SK-N-SH (cell line): Measurements from ENCODE around the gene INPP5B. TPM values are rescaled to one million over a fixed set of nuclear protein-coding genes. Genes with fewer than 3 reads are reported as not detected.

Source experiments
- CTCF ChIA-PET: fragments of 300-600, 350-600 bp; formaldehyde crosslinking; extraction: SDS; loops from one replicate; lab custom pipeline; 2021; lab: Yijun Ruan, JAX
- POLR2A ChIA-PET: fragments of 350-600 bp; sonication (Branson Sonifier 250); formaldehyde crosslinking; extraction: SDS; loops from one replicate; lab custom pipeline; 2020; ENCODE audit warnings: antibody characterized with exemption, inconsistent platforms; lab: Yijun Ruan, JAX
- DNase-seq: peaks from one replicate; pipeline ENCODE4 v3.0.0; 2012
- H2AFZ ChIP-seq: fragments of 200-600 bp; sonication (generic); 2 replicates; pipeline ENCODE4 v1.8.1; 2016; ENCODE audit warnings: antibody characterized with exemption, mild to moderate bottlenecking, low read depth
- H3F3A ChIP-seq: fragments of 200-600 bp; sonication (generic); replicated peaks from 2 replicates; pipeline ENCODE3; 2016; ENCODE audit warnings: antibody characterized with exemption, mild to moderate bottlenecking; ENCODE audit not compliant: insufficient read depth
- H3K27ac ChIP-seq, 2 experiments: fragments of 200-500 bp in 1 of 2; fragments of 200-600 bp in 1 of 2; sonication (Bioruptor generic) in 1 of 2; sonication (generic), shearing (Covaris generic) in 1 of 2; 2 replicates each; pipeline versions ENCODE4 v1.5.1 to v1.6.1; 2014 to 2016; ENCODE audit warnings: low read depth in 2 of 2, inconsistent platforms in 1 of 2, low read length in 1 of 2, mild to moderate bottlenecking in 1 of 2, mixed read lengths in 1 of 2
- H3K27me3 ChIP-seq: fragments of 200-600 bp; sonication (generic), shearing (Covaris generic); 2 replicates; pipeline ENCODE4 v1.6.1; 2016; ENCODE audit warnings: mixed run types; ENCODE audit not compliant: insufficient read depth
- H3K36me3 ChIP-seq, 2 experiments: fragments of 200-500 bp in 1 of 2; fragments of 200-600 bp in 1 of 2; sonication (Bioruptor generic) in 1 of 2; sonication (generic) in 1 of 2; replicated peaks in 1 of 2; 2 replicates each; pipeline versions ENCODE3 to v1.5.1; 2014 to 2016; ENCODE audit warnings: low read length in 1 of 2, mild to moderate bottlenecking in 1 of 2; ENCODE audit not compliant: insufficient read depth in 2 of 2, control insufficient read depth in 1 of 2
- H3K4me1 ChIP-seq, 2 experiments: fragments of 200-500 bp in 1 of 2; fragments of 200-600 bp in 1 of 2; sonication (Bioruptor generic) in 1 of 2; sonication (generic), shearing (Covaris generic) in 1 of 2; 2 replicates each; pipeline versions ENCODE4 v1.5.1 to v1.6.1; 2014 to 2016; ENCODE audit warnings: low read depth in 1 of 2, low read length in 1 of 2, mixed run types in 1 of 2; ENCODE audit not compliant: insufficient read depth in 2 of 2, control insufficient read depth in 1 of 2
- H3K4me2 ChIP-seq: fragments of 200-600 bp; sonication (generic), shearing (Covaris generic); 2 replicates; pipeline ENCODE4 v1.6.1; 2017; ENCODE audit warnings: mixed run types
- H3K4me3 ChIP-seq, 2 experiments: fragments of 200-500 bp in 1 of 2; fragments of 200-600 bp in 1 of 2; sonication (Bioruptor generic) in 1 of 2; sonication (generic), shearing (Covaris generic) in 1 of 2; 2 replicates each; pipeline versions ENCODE4 v1.5.1 to v1.8.1; 2014 to 2016; ENCODE audit warnings: low read depth in 2 of 2, inconsistent platforms in 1 of 2, low read length in 1 of 2, mild to moderate bottlenecking in 1 of 2, mixed read lengths in 1 of 2, moderate library complexity in 1 of 2
- H3K79me2 ChIP-seq: fragments of 200-600 bp; sonication (generic); 2 replicates; pipeline ENCODE4 v1.8.1; 2017; ENCODE audit warnings: mild to moderate bottlenecking; ENCODE audit not compliant: insufficient read depth
- H3K9ac ChIP-seq: fragments of 200-600 bp; sonication (generic); 2 replicates; pipeline ENCODE4 v1.6.1; 2017; ENCODE audit warnings: mixed run types
- H3K9me2 ChIP-seq: fragments of 200-600 bp; sonication (generic); 2 replicates; pipeline ENCODE4 v1.6.1; 2017; ENCODE audit warnings: mixed run types
- H3K9me3 ChIP-seq: fragments of 200-600 bp; sonication (generic); 2 replicates; pipeline ENCODE4 v1.6.1; 2017; ENCODE audit warnings: mixed run types, mild to moderate bottlenecking, moderate library complexity
- H4K20me1 ChIP-seq: fragments of 200-600 bp; sonication (generic); 2 replicates; pipeline ENCODE4 v1.6.1; 2017; ENCODE audit warnings: mild to moderate bottlenecking, mixed run types; ENCODE audit not compliant: insufficient read depth
- EP300 ChIP-seq, 2 experiments: IDR thresholded peaks; 2 replicates each; pipeline versions ENCODE4 v1.4.0 to v1.6.1; 2012; ENCODE audit warnings: borderline replicate concordance in 1 of 2, low read depth in 1 of 2, low read length in 1 of 2
- FOXM1 ChIP-seq: IDR thresholded peaks from 2 replicates; pipeline ENCODE4 v1.4.0; 2012; ENCODE audit warnings: low read depth, mild to moderate bottlenecking
- NFIC ChIP-seq: IDR thresholded peaks from 2 replicates; pipeline ENCODE4 v1.4.0; 2012; ENCODE audit warnings: borderline replicate concordance
- REST ChIP-seq: IDR thresholded peaks from 2 replicates; pipeline ENCODE4 v1.6.1; 2012; ENCODE audit warnings: mild to moderate bottlenecking, low read depth, low read length, moderate library complexity
- RFX5 ChIP-seq: IDR thresholded peaks from 2 replicates; pipeline ENCODE4 v1.6.1; 2012; ENCODE audit warnings: mild to moderate bottlenecking, improper control_type of control experiment, low read length
- SMC3 ChIP-seq: IDR thresholded peaks from 2 replicates; pipeline ENCODE4 v1.6.1; 2012; ENCODE audit warnings: low read depth, low read length, improper control_type of control experiment
- TCF12 ChIP-seq: IDR thresholded peaks from 2 replicates; pipeline ENCODE4 v1.4.0; 2012
- USF1 ChIP-seq: IDR thresholded peaks from 2 replicates; pipeline ENCODE4 v1.4.0; 2012; ENCODE audit warnings: low read depth, borderline replicate concordance
- YY1 ChIP-seq: IDR thresholded peaks from 2 replicates; pipeline ENCODE4 v1.4.0; 2012; ENCODE audit warnings: low read depth, mild to moderate bottlenecking
- ZBTB33 ChIP-seq: IDR thresholded peaks from 2 replicates; pipeline ENCODE4 v1.4.0; 2012; ENCODE audit warnings: low read depth, borderline replicate concordance
- WGBS: methylation state at CpG from one replicate; pipeline ENCODE4 v1.1.6; 2017; ENCODE audit warnings: low lambda C conversion rate; 5-methylcytosine and 5-hydroxymethylcytosine counted together
- polyA plus RNA-seq, 3 experiments: library from polyadenylated mRNA; depleted of rRNA; stranded (reverse); fragments of >200 nt; gene quantifications; 2 replicates each; pipeline ENCODE4 v1.2.3, GENCODE V29; 2012
- TF ChIP-seq, protein P1 (sequence below): fragments of 200-600 bp; sonication (generic); IDR thresholded peaks from 2 replicates; pipeline ENCODE4 v1.6.1; 2017; ENCODE audit warnings: antibody characterized with exemption, mild to moderate bottlenecking, moderate library complexity

INPP5B gene
- polyA plus RNA-seq, 1 of the 3 experiments (the other 2 are of a cell fraction), result 10.5 TPM

GRCh38 chr1:37862330-37862729 is 84.5 kb downstream of the INPP5B start (continued):
- no peak for TF ChIP-seq REST
- no peak for TF ChIP-seq RFX5
- TF ChIP-seq EP300 (IDR thresholded peaks at IDR 0.05; ENCODE audit: borderline replicate concordance in 1 of 2, low read depth in 1 of 2, low read length in 1 of 2), result no peak
- TF ChIP-seq FOXM1, result no peak

- no peak for DNase-seq
- 81% methylated on average over 4 of the region's 4 CpGs for WGBS
- no peak overlapping the region for H2AFZ ChIP-seq
- H3K9me2 ChIP-seq, result no peaks in the 10 kb centered on the region
- peaks cover 9 to 10% of the 10 kb centered on the region in 2 experiments; a peak in 3 of 4 replicates for H3K4me1 ChIP-seq
- POLR2A ChIA-PET, result no interaction called here
- no peak overlapping the region for H3K4me3 ChIP-seq
- H3K27ac ChIP-seq, result no peak overlapping the region
- peaks cover 33% of the 10 kb centered on the region for H3K79me2 ChIP-seq
- no peak overlapping the region for H3K4me2 ChIP-seq
- H3K27me3 ChIP-seq, result no peaks in the 10 kb centered on the region
- TF ChIP-seq, protein P1, sequence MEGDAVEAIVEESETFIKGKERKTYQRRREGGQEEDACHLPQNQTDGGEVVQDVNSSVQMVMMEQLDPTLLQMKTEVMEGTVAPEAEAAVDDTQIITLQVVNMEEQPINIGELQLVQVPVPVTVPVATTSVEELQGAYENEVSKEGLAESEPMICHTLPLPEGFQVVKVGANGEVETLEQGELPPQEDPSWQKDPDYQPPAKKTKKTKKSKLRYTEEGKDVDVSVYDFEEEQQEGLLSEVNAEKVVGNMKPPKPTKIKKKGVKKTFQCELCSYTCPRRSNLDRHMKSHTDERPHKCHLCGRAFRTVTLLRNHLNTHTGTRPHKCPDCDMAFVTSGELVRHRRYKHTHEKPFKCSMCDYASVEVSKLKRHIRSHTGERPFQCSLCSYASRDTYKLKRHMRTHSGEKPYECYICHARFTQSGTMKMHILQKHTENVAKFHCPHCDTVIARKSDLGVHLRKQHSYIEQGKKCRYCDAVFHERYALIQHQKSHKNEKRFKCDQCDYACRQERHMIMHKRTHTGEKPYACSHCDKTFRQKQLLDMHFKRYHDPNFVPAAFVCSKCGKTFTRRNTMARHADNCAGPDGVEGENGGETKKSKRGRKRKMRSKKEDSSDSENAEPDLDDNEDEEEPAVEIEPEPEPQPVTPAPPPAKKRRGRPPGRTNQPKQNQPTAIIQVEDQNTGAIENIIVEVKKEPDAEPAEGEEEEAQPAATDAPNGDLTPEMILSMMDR, result no peak
- TF ChIP-seq TCF12 (no peak), SMC3 (no peak), YY1 (no peak), REST (no peak), ZBTB33 (no peak), USF1 (no peak), NFIC (no peak)
- CTCF ChIA-PET, result interaction anchor here (0.7 to 3.1 kb wide), 7 partner anchors 19 to 374 kb away, joined by 3 to 20 read pairs (median 9); partner anchors contain the start of genes C1orf122, SF3A3 and YRDC
- no peak overlapping the region for H3K9ac ChIP-seq
- H3K36me3 ChIP-seq, result peaks cover 24 to 35% of the 10 kb centered on the region in 2 experiments
- no peaks in the 10 kb centered on the region for H3K9me3 ChIP-seq
- H3F3A ChIP-seq, result peaks cover 18% of the 10 kb centered on the region
- no peaks in the 10 kb centered on the region for H4K20me1 ChIP-seq
Measured at GRCh38 chr1:37861151-37861550, 85.7 kb downstream of the INPP5B start.
